Cerebellar nuclear complex (tissue), 1 donor: ENCODE data around the gene HSFX2.
"Not testable (repeated sequence)": the region's sequence is repeated elsewhere in the genome, so short reads cannot be mapped to it uniquely, and the experiment has no call there.

Experiments
- DNase-seq, 2 experiments: peaks; one replicate each; lab custom pipeline; 2025; lab: John Stamatoyannopoulos, UW

HSFX2 gene, protein sequence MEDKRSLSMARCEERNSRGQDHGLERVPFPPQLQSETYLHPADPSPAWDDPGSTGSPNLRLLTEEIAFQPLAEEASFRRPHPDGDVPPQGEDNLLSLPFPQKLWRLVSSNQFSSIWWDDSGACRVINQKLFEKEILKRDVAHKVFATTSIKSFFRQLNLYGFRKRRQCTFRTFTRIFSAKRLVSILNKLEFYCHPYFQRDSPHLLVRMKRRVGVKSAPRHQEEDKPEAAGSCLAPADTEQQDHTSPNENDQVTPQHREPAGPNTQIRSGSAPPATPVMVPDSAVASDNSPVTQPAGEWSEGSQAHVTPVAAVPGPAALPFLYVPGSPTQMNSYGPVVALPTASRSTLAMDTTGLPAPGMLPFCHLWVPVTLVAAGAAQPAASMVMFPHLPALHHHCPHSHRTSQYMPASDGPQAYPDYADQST

GRCh38 chrX:149595214-149595613 lies at the start of gene HSFX2:
HSFX2 (minus strand) TSS chrX:149595314; CDS start chrX:149594700, 614 bp downstream.
- not testable (repeated sequence) for DNase-seq

DNA sequence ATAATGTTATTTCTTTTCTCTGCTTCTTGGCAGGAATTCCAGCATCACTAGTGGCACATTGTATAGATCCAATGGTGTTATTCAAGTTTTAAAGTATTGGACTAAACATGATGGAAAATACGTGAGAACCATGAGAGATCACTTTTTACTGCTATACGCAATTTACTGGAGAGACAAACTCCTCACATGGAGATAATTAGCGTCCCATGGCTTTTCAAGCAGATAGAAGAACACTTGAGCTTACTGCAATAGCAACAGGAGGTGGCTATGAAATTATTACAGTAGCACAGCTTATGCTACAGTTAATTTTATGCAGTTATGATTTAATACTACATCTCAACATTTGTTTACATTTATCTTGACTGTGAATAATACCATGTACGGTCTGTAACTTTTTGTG lies 48.4 kb upstream of the HSFX2 start:
- DNase-seq = no peak

DNA sequence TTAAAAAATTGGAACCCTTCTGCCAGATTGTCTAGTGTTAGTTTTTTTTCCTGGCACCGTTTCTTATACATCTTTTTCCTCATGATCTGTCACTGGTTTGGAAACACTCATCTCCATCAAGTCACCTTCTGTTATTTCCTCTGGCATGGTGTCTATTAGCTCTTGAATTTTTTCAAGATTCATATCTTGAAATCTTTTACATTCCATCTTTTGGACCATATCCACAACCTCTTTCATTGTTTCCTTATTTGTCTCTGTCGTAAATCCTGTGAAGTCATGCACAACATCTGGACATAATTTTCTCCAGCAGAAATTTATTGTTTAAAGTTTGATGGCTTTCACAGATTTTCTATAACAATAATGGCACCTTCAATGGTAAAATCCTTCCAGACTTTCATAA lies 46.7 kb upstream of the HSFX2 start:
- no peak for DNase-seq

DNA sequence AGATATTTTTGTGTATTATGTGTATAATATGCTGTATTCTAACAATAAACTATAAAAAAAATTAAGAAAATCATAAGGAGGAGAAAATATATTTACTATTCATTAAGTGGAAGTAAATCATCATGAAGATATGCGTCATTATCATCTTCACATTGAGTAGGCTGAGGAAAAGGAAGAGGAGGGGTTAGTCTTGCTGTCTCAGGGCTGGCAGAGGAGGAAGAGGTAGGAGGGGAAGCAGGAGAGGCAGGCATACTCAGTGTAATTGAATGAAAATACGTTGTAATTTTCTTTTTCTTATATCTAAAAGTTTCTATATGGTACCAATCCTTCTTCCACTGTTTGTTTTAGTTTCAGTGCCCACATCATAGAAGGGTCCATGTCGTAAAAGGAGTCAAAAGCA lies 46.3 kb upstream of the HSFX2 start:
- DNase-seq = no peak

GRCh38 chrX:149639568-149639967 lies 44.5 kb upstream of the HSFX2 start:
- DNase-seq = no peak

DNA sequence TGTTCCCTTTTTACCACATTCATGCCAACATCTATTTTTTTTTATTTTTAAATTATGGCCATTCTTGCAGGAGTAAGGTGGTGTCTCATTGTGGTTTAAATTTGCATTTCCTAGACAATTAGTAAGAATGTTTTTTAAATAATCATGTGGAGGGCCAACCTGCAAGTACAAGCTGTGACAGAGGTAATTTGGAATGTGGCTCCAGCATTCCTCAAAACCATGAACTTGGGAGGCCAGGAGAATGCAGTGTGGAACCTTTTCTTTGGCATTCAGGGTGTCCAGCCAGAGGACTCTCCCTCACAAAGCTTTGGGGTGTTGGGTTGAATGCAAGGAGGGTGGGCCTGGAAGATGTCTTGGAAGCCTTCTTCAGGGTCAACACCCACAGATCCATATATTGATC lies 43.7 kb upstream of the HSFX2 start:
- no peak for DNase-seq

GRCh38 chrX:149633511-149633910 lies 38.4 kb upstream of the HSFX2 start:
- no peak for DNase-seq

GRCh38 chrX:149631234-149632165 lies 36.4 kb upstream of the HSFX2 start, which contains the start of gene TMEM185A:
TMEM185A (minus strand) TSS chrX:149631792; CDS start chrX:149631580, 212 bp downstream.
- peak in 1 of 2 experiments; percentile 1 for DNase-seq

- no peak for DNase-seq
These were observed 35.6 kb upstream of the HSFX2 start for GRCh38 chrX:149630681-149631233.

DNA sequence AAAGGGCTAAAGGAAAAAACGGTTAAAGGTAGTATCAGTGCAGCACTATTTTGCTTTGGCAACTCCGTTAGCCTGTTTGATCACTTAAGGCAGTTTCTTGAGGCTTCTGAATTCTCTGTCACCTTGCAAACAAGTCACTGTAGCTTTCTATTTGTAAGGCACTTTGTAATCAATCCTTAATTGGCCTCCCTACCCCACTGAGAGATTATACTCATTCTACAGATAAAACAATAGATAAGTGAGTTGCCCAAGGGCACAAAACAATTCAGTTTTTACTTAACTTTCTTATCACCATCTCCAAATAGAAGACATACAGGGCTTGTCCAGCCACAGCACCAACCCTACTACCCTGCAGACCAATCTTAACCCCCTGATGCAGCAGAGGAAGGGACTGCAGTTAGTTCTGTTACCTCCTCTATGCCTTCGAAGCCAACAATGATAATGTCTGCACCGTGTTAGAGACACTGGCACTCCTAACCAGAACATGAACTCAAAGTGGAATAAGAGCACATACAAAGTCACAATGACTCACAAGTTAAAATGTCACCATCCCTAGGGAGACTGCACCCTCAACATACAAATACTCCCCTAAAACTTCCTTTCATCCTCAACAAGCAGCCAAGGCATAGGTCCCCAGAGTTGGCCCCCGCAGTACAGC lies 34.7 kb upstream of the HSFX2 start:
- no peak for DNase-seq

GRCh38 chrX:149628768-149629167 lies 33.7 kb upstream of the HSFX2 start:
- DNase-seq = no peak

DNA sequence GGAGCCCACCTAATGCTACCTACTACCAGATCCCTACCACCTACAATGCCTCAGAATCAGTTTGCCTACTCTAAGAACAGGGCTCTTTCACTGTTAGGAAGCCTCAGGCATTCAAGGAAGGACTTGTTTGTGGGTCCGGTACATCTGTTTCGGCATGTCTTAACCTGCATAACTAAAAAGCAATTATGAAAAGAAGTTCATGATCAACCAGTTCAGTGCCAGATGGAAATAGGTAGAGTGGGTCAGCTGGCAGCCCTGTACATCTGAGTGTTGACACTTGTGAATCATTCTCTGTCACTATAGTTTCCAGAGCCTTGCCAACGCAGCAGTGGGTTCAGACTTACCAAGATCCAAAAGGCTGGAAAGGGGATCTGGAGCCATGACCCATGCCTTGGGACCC lies 33.2 kb upstream of the HSFX2 start:
- DNase-seq = no peak

DNA sequence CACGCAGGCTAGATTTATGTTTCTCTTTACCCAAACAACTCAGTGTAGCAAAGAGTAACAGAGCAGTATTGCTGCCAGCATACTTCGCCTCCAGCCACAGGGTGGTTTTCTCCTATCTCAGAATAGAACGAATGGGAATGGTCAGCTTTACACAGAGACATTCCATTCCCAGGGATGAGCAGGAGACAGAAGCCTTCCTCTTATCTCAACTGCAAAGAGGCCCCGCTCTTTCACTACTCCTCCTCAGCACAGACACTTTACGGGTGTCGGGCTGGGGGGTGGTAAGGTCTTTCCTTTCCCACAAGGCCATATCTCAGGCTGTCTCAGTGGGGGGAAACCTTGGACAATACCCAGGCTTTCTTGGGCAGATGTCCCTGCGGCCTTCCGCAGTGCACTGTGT lies 31.7 kb upstream of the HSFX2 start:
- not testable (repeated sequence) for DNase-seq

GRCh38 chrX:149619662-149620061 lies 24.5 kb upstream of the HSFX2 start:
- not testable (repeated sequence) for DNase-seq

- no peak for DNase-seq
These were observed 23.8 kb upstream of the HSFX2 start for GRCh38 chrX:149618871-149619270.

- no peak for DNase-seq
These were observed 16.6 kb upstream of the HSFX2 start for GRCh38 chrX:149611623-149612175.

GRCh38 chrX:149610511-149610910 lies 15.4 kb upstream of the HSFX2 start:
- DNase-seq = no peak

GRCh38 chrX:149607699-149608098 lies 12.6 kb upstream of the HSFX2 start:
- DNase-seq = no peak

- not testable (repeated sequence) for DNase-seq
These were observed 10.3 kb upstream of the HSFX2 start for GRCh38 chrX:149605248-149605885.

DNA sequence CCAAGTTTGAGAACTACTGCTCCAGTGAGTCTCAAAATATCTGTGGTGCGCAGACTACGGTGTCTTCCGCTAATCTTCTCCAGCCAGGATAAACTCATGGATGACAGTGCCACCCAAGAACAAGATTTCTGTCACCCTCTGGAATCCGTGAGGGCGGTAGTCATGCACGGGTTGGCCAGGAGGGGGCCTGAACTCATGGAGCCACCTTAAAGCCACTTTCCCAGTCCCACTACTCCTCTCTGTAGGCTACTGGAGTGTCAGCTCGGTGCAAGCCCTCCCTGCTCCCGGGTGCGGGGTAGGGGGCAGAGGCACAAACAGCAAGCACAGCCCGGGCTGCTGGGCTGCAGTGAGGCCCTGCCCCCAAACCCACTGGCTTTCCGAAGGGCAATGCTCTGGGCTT lies 3.5 kb upstream of the HSFX2 start:
- DNase-seq = not testable (repeated sequence)

DNA sequence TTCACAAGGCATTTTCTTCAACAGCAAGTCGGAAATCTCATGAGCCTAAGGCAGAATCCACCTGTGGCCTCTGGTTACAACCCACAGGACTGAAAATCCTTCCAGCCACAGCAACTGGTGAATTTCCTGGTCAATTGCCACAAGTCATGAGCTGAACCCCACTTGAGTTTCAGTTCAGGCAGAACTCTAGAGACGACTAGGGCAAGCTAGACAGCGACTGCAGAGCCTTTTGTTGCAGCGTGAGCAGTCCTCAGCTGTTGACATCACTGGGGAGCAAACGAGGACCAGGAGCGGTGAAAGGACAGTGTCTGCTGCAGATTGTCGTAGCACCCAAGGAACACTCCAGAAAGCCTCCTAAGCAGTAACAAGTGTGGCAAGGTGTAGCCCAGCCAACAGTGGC lies 829 bp upstream of the HSFX2 start:
- not testable (repeated sequence) for DNase-seq
